Liver (tissue), 2 donors: Measurements from ENCODE around the gene SERINC4.

Source experiments
- MAX ChIP-seq: IDR thresholded peaks from 2 replicates; pipeline ENCODE4 v1.6.1; 2016; ENCODE audit warnings: antibody characterized with exemption
- TF ChIP-seq, protein P1 (sequence below): IDR thresholded peaks from 2 replicates; pipeline ENCODE4 v1.6.1; 2016; ENCODE audit warnings: antibody characterized with exemption, mild to moderate bottlenecking
- TF ChIP-seq, protein P2 (sequence below): fragments of 150-350 bp; IDR thresholded peaks from 2 replicates; pipeline ENCODE4 v1.5.1; 2017; ENCODE audit warnings: improper control_type of control experiment, low read depth, low read length; ENCODE audit not compliant: missing input control
- donor health status: healthy.

GRCh38 chr15:43826508-43827341 is 26.7 kb upstream of the SERINC4 start, which contains the start of gene WDR76:
- TF ChIP-seq MAX = no peak
- TF ChIP-seq, protein P1, sequence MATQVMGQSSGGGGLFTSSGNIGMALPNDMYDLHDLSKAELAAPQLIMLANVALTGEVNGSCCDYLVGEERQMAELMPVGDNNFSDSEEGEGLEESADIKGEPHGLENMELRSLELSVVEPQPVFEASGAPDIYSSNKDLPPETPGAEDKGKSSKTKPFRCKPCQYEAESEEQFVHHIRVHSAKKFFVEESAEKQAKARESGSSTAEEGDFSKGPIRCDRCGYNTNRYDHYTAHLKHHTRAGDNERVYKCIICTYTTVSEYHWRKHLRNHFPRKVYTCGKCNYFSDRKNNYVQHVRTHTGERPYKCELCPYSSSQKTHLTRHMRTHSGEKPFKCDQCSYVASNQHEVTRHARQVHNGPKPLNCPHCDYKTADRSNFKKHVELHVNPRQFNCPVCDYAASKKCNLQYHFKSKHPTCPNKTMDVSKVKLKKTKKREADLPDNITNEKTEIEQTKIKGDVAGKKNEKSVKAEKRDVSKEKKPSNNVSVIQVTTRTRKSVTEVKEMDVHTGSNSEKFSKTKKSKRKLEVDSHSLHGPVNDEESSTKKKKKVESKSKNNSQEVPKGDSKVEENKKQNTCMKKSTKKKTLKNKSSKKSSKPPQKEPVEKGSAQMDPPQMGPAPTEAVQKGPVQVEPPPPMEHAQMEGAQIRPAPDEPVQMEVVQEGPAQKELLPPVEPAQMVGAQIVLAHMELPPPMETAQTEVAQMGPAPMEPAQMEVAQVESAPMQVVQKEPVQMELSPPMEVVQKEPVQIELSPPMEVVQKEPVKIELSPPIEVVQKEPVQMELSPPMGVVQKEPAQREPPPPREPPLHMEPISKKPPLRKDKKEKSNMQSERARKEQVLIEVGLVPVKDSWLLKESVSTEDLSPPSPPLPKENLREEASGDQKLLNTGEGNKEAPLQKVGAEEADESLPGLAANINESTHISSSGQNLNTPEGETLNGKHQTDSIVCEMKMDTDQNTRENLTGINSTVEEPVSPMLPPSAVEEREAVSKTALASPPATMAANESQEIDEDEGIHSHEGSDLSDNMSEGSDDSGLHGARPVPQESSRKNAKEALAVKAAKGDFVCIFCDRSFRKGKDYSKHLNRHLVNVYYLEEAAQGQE = no peak
- TF ChIP-seq, protein P2, sequence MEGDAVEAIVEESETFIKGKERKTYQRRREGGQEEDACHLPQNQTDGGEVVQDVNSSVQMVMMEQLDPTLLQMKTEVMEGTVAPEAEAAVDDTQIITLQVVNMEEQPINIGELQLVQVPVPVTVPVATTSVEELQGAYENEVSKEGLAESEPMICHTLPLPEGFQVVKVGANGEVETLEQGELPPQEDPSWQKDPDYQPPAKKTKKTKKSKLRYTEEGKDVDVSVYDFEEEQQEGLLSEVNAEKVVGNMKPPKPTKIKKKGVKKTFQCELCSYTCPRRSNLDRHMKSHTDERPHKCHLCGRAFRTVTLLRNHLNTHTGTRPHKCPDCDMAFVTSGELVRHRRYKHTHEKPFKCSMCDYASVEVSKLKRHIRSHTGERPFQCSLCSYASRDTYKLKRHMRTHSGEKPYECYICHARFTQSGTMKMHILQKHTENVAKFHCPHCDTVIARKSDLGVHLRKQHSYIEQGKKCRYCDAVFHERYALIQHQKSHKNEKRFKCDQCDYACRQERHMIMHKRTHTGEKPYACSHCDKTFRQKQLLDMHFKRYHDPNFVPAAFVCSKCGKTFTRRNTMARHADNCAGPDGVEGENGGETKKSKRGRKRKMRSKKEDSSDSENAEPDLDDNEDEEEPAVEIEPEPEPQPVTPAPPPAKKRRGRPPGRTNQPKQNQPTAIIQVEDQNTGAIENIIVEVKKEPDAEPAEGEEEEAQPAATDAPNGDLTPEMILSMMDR = no peak
